Neuronal stem cell (in vitro differentiated cells): ENCODE data around the gene ZFYVE28.

Experiments
- DNase-seq: peaks from one replicate; pipeline ENCODE4 v3.0.0-alpha.2; 2013; ENCODE audit warnings: low spot score
- H2AFZ ChIP-seq: one replicate; pipeline ENCODE4 v1.6.1; 2013; ENCODE audit warnings: mild to moderate bottlenecking, low read length, inconsistent platforms
- H2AK5ac ChIP-seq: 2 replicates; pipeline ENCODE4 v1.6.1; 2013; ENCODE audit warnings: low read depth, mild to moderate bottlenecking, inconsistent platforms, low read length, moderate library complexity, mixed read lengths
- H2BK120ac ChIP-seq: 2 replicates; pipeline ENCODE4 v1.6.1; 2013; ENCODE audit warnings: low read depth, mild to moderate bottlenecking, inconsistent platforms, low read length, moderate library complexity, mixed read lengths
- H2BK12ac ChIP-seq: one replicate; pipeline ENCODE4 v1.6.1; 2013; ENCODE audit warnings: low read length, inconsistent platforms
- H2BK15ac ChIP-seq: 2 replicates; pipeline ENCODE4 v1.6.1; 2013; ENCODE audit warnings: mild to moderate bottlenecking, low read length, inconsistent platforms, mixed read lengths
- H2BK5ac ChIP-seq: one replicate; pipeline ENCODE4 v1.6.1; 2013; ENCODE audit warnings: inconsistent platforms, mild to moderate bottlenecking, low read length, moderate library complexity
- H3K14ac ChIP-seq: one replicate; pipeline ENCODE4 v1.6.1; 2013; ENCODE audit warnings: low read length, inconsistent platforms
- H3K18ac ChIP-seq: 2 replicates; pipeline ENCODE4 v1.6.1; 2013; ENCODE audit warnings: low read length, inconsistent platforms
- H3K23ac ChIP-seq: 2 replicates; pipeline ENCODE4 v1.6.1; 2013; ENCODE audit warnings: low read depth, mild to moderate bottlenecking, mixed read lengths, low read length, inconsistent platforms; ENCODE audit not compliant: poor library complexity
- H3K27ac ChIP-seq: replicated peaks from 3 replicates; pipeline ENCODE4 v1.5.1; 2013; ENCODE audit warnings: low read length, inconsistent platforms
- H3K27me3 ChIP-seq, 3 experiments: 2 replicates each; pipeline ENCODE4 v1.6.1; 2013; ENCODE audit warnings: low read length in 3 of 3, mild to moderate bottlenecking in 2 of 3, inconsistent platforms in 1 of 3, low read depth in 1 of 3, mixed read lengths in 1 of 3, moderate library complexity in 1 of 3; ENCODE audit not compliant: control insufficient read depth in 3 of 3, insufficient read depth in 3 of 3
- H3K36me3 ChIP-seq, 2 donors: replicated peaks in 1 of 2; 2 replicates each; pipeline ENCODE4 v1.6.1; 2013; ENCODE audit warnings: low read length in 2 of 2; ENCODE audit not compliant: control insufficient read depth in 2 of 2, insufficient read depth in 2 of 2
- H3K4ac ChIP-seq: 2 replicates; pipeline ENCODE4 v1.6.1; 2013; ENCODE audit warnings: inconsistent platforms, mild to moderate bottlenecking, low read length, moderate library complexity
- H3K4me1 ChIP-seq, 2 donors: 1 replicate in 1 of 2; 2 replicates in 1 of 2; pipeline ENCODE4 v1.6.1; 2013; ENCODE audit warnings: low read length in 2 of 2, low read depth in 1 of 2; ENCODE audit not compliant: control insufficient read depth in 2 of 2, insufficient read depth in 1 of 2
- H3K4me2 ChIP-seq: one replicate; pipeline ENCODE4 v1.6.1; 2013; ENCODE audit warnings: mild to moderate bottlenecking, low read length, inconsistent platforms; ENCODE audit not compliant: insufficient read depth, poor library complexity, severe bottlenecking
- H3K4me3 ChIP-seq, 2 donors: 2 replicates each; pipeline ENCODE4 v1.5.1; 2013; ENCODE audit warnings: low read length in 2 of 2, mild to moderate bottlenecking in 2 of 2, inconsistent platforms in 1 of 2, moderate library complexity in 1 of 2
- H3K79me1 ChIP-seq: one replicate; pipeline ENCODE4 v1.6.1; 2013; ENCODE audit warnings: low read depth, mild to moderate bottlenecking, inconsistent platforms, low read length, moderate library complexity
- H3K9ac ChIP-seq: one replicate; pipeline ENCODE4 v1.6.1; 2013; ENCODE audit warnings: mild to moderate bottlenecking, low read depth, low read length, inconsistent platforms; ENCODE audit not compliant: poor library complexity
- H3K9me3 ChIP-seq, 2 donors: replicated peaks in 1 of 2; 2 replicates each; pipeline versions ENCODE3 to v1.6.1; 2013; ENCODE audit warnings: low read length in 2 of 2, mild to moderate bottlenecking in 2 of 2, inconsistent platforms in 1 of 2, low read depth in 1 of 2, mixed read lengths in 1 of 2, moderate library complexity in 1 of 2; ENCODE audit not compliant: control insufficient read depth in 2 of 2, insufficient read depth in 1 of 2
- H4K8ac ChIP-seq: one replicate; pipeline ENCODE4 v1.6.1; 2013; ENCODE audit warnings: low read depth, mild to moderate bottlenecking, inconsistent platforms, low read length, moderate library complexity
- H4K91ac ChIP-seq: one replicate; pipeline ENCODE4 v1.6.1; 2013; ENCODE audit warnings: low read length, low read depth, mild to moderate bottlenecking, inconsistent platforms; ENCODE audit not compliant: poor library complexity
- WGBS, 2 donors: extraction: QIAGEN DNeasy Blood & Tissue Kit; methylation state at CpG; one replicate each; pipeline ENCODE4 v1.1.7; 2013; ENCODE audit warnings: missing lambda C conversion rate in 2 of 2, mixed read lengths in 1 of 2; ENCODE audit not compliant: insufficient read length in 2 of 2, insufficient replicate concordance in 1 of 2; ENCODE audit errors: extremely low coverage in 2 of 2; 5-methylcytosine and 5-hydroxymethylcytosine counted together

The ZFYVE28 gene

DNA sequence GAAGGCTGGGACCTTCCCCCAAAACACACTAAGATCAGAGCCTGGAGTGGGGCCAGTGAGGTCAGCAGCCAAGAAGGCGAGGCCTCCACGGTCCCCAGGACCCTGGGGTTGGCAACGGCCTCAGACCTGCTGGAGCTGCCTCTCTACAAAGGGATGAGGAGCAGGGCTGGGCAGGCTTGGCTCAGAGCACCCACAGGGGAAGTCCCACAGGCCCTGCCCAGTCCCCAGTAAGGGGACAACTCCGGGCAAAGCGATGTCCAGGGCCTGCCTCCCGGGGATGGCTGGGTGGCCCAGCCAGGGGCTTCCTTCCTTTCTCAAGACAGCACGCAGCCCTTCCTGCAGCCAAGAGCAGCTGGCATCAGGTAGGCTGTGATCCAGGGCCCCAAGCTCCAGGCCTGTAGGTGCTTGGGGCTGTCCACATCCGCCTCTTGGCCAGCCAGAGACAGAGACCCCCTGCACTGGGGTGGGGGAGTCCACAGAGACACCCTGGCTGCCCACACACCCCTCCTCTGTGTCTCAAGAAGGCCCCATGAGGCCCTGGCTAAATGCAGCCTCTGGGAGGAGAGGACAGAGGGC is 162.2 kb downstream of the ZFYVE28 start:
- Histone ChIP-seq H3K4me3 (no peak overlapping the region), H2BK15ac (no peak overlapping the region), H3K27me3 (no peaks in the 10 kb centered on the region), H3K27ac (no peak overlapping the region), H4K91ac (no peak overlapping the region), H4K8ac (no peak overlapping the region), H3K4me1 (peaks cover 5 to 8% of the 10 kb centered on the region in 2 donors), H3K9ac (no peak overlapping the region), H3K18ac (no peak overlapping the region), H3K23ac (no peak overlapping the region), H3K79me1 (peaks cover 40% of the 10 kb centered on the region), H3K4ac (no peak overlapping the region), H2AK5ac (no peak overlapping the region), H2BK5ac (peak overlapping the region; percentile 66), H2BK12ac (no peak overlapping the region), H3K14ac (no peak overlapping the region), H3K9me3 (no peaks in the 10 kb centered on the region), H3K4me2 (no peak overlapping the region), H3K36me3 (peaks cover 31 to 64% of the 10 kb centered on the region in 2 donors), H2BK120ac (no peak overlapping the region), H2AFZ (no peak overlapping the region)
- no CpG with 5 or more reads among the region's 8 CpGs for WGBS, 2 donors
- DNase-seq: no peak

DNA sequence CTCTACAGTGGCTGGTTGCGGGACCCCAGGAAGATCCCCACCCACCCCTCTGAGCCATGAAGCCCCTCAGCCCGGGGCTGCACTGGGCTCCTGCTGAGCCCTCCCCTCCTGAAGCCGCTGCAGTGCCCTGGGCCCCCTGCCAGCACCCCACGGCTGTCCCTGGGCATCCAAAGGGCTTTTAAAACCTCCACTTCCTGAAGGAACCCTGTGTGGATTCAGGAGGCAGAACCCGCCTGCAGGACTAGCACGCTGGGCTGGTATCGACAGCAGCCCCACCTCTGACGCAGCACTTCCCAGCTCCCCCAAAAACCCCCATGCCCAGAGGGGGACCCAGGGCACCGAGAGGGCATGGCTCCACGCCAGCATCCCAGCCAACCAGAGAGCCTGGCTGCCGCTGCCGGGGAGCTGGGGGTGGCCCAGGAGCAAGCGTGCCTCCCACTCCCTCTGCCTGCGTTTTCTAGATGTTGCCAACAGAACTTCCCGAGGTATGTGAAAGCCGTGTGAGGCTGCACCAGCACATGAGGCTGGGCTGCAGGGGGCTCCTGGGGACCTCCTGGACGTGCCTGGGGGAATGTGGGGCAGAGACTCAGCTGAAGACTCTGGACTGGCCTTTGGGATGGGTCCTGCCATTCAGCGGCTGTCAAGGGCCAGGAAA is 162.8 kb downstream of the ZFYVE28 start:
- Histone ChIP-seq H3K18ac (no peak overlapping the region), H2BK12ac (no peak overlapping the region), H3K23ac (peak overlapping the region; percentile 65), H3K79me1 (peaks cover 33% of the 10 kb centered on the region), H2BK5ac (peak overlapping the region; percentile 66), H3K4ac (no peak overlapping the region), H4K91ac (no peak overlapping the region), H2AK5ac (no peak overlapping the region), H2BK15ac (no peak overlapping the region), H2BK120ac (no peak overlapping the region), H3K9ac (no peak overlapping the region), H3K27me3 (no peaks in the 10 kb centered on the region), H3K27ac (no peak overlapping the region), H3K4me2 (no peak overlapping the region), H4K8ac (no peak overlapping the region), H3K4me1 (peaks cover 3 to 7% of the 10 kb centered on the region in 2 donors), H3K14ac (no peak overlapping the region), H3K36me3 (peaks cover 36 to 67% of the 10 kb centered on the region in 2 donors), H3K4me3 (no peak overlapping the region), H2AFZ (no peak overlapping the region), H3K9me3 (no peaks in the 10 kb centered on the region)
- DNase-seq: no peak
- WGBS, 2 donors: no CpG with 5 or more reads among the region's 18 CpGs

DNA sequence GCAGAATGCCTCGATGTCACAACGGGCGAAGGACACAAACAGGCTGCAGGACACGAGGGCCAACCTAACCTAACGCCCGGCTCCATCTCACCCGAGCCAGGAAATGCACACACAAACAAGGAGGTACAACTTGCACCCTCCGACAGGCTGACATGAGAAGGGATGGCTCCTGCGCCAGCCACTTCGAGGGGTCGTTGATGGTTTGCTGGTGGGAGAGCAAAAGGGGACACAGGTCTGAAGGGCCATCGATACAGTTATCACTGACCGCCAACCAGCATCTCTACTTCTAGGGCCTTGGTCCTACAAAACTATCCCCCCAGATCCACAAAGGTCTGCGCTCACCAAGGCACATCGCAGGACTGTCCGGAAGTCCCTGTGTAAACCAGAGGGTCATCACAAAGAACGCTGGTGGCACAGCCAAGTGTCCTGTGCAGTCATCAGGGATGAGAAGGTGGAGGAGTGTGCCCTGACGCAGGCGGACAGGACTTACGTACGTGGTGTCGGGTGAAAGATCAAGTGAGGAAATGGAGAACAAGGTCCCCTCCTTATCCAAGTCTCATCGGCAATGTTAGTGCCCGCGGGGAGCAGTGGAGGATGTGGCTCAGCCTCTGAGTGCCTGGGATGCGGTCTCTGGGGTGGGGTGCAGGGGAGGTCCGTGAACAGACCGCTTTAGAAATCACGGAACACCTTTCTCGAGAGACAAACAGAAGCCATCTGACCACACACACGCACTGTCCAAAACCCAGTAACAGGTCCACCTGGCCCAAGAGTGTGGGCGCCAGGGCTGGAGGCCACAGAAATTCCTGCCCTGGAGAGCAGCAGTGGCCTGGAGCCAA is 163.6 kb downstream of the ZFYVE28 start:
- no peak overlapping the region for H3K27ac ChIP-seq
- H3K79me1 ChIP-seq: peaks cover 26% of the 10 kb centered on the region
- DNase-seq: no peak

More for the DNA sequence above, 163.6 kb downstream of the ZFYVE28 start:
- Histone ChIP-seq H3K9me3 (no peaks in the 10 kb centered on the region), H3K23ac (no peak overlapping the region), H2BK15ac (no peak overlapping the region), H2BK120ac (no peak overlapping the region), H3K4me2 (no peak overlapping the region), H3K4me1 (no peaks in the 10 kb centered on the region), H2BK12ac (no peak overlapping the region), H3K18ac (no peak overlapping the region), H2AFZ (no peak overlapping the region), H3K4ac (no peak overlapping the region), H3K36me3 (peaks cover 38 to 61% of the 10 kb centered on the region in 2 donors), H4K8ac (no peak overlapping the region), H3K9ac (no peak overlapping the region), H3K27me3 (no peaks in the 10 kb centered on the region), H3K4me3 (no peak overlapping the region), H2BK5ac (no peak overlapping the region), H3K14ac (no peak overlapping the region), H4K91ac (no peak overlapping the region), H2AK5ac (no peak overlapping the region)
- no CpG with 5 or more reads among the region's 32 CpGs for WGBS, 2 donors
